Smooth muscle cell of the pulmonary artery (primary cell): ENCODE results near the gene BEX1. TPM values are rescaled to one million over a fixed set of nuclear protein-coding genes. Genes with fewer than 3 reads are reported as not detected.

Source experiments
- total RNA-seq: library from RNA; depleted of rRNA; stranded (reverse); fragments of >200 nt; gene quantifications from 2 replicates; pipeline ENCODE4 v1.2.3, GENCODE V29; 2014

Gene BEX1
- 8.7 and 12.6 TPM in 2 replicates for total RNA-seq

DNA sequence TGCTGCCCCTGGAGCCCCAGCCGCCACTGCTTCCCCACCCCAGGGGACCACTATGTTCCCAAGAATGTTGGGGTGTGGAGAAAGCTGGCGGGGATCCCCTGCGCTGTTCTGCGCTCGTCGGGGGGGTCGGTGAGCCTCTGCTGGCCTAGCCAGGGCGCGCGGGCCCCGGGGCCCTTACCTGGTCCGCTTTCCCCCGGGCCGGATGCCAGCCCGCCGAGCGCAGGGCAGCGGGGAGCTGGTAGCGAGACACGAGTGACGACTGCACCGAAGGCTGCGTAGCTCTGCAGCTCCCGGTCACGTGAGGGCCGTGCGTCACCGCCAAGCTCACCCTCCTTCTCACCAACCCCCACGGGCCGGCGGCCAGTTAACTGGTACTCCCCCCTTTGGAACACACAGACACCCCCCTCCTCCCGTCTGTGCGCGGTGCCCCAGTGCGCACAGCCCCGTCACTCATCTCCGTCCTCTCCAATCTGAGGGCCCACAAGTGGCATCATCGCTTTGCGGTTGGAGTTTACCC, at the start of gene BEX1:
Gene BEX1, minus strand, starts transcription at position 254 of the 517 bp plus-strand sequence. CDS start 897 bp downstream, outside the sequence.

DNA sequence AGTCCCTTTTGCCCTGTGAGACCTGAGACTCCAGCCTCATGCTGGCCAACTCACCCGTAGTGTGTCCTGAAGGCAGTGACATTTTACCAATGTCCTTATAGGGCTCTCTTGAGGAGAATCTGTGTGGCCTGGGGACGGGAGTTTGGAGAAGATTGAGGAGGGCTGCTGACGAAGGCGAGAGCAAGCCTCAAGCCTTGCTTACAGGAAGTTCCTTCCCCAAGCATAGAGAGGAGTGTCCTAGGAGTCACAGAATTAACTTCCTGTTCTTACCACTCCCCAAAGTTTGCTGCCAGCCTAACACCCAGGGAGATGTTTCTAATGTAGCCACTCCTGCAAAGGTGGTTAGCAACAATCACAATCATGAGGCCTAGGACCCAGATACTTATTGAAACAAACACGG, 29.0 kb upstream of the BEX1 start, which contains the start of gene NXF3:
Gene NXF3, minus strand, starts transcription at position 202 of the 400 bp plus-strand sequence. Its CDS starts 120 bp downstream, at position 82.

Other genes with a start within 250 kb of the BEX1 start
- gene RAB40AL, start 126.9 kb downstream of the BEX1 start, total RNA-seq, result 0.52 and 0.99 TPM in 2 replicates
- 0.07 TPM in 1 of 2 replicates, not detected in the other for gene NXF3, start 29.0 kb upstream of the BEX1 start, total RNA-seq
- 14.8 and 16.8 TPM in 2 replicates for gene BEX4, start 150.9 kb upstream of the BEX1 start, total RNA-seq
- gene TCEAL8, start 191.0 kb upstream of the BEX1 start, total RNA-seq, result 66.0 and 102 TPM in 2 replicates
- not detected in 2 replicates for gene TCEAL5, start 212.6 kb upstream of the BEX1 start, total RNA-seq
- 1.0 and 1.9 TPM in 2 replicates for gene BEX2, start 246.8 kb upstream of the BEX1 start, total RNA-seq